GM11168 (cell line): Measurements from ENCODE around the gene HELLS.
"Not testable (repeated sequence)": the region's sequence is repeated elsewhere in the genome, so short reads cannot be mapped to it uniquely, and the experiment has no call there.

Experiments used
- in situ Hi-C: fragments of 300-500 bp; cut with MboI; formaldehyde crosslinking; loops from one replicate; pipeline ENCODE4 v1.12.0; 2022; ENCODE audit warnings: low sequenced_read_pairs; ENCODE audit not compliant: unreplicated experiment

HELLS gene

GRCh38 chr10:94602729-94603515 is 57.3 kb downstream of the HELLS start:
- in situ Hi-C loops, result no loop called here

GRCh38 chr10:94607111-94607510 is 61.5 kb downstream of the HELLS start:
- in situ Hi-C loops, result no loop called here

GRCh38 chr10:94608559-94608958 is 63.0 kb downstream of the HELLS start:
- in situ Hi-C loops, result no loop called here

DNA sequence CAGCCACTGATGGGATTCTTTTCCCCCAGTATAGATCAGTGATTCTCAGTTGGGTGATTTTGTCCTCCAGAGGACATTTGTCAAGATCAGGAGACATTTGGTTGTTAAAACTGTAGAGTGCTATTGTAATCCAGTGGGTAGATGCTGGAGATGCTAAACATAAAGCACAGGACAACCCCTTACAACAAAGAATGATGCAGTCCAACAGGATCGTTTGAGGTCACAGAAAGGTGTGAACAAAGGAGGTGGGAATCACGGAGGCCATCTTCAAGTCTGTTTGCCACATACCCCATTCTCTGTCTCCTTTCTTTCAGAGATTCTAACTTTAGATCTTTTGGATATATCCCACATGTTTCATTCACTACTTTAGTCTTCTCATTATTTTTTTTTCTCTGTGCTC is 69.0 kb downstream of the HELLS start:
- in situ Hi-C loops, result no loop called here

DNA sequence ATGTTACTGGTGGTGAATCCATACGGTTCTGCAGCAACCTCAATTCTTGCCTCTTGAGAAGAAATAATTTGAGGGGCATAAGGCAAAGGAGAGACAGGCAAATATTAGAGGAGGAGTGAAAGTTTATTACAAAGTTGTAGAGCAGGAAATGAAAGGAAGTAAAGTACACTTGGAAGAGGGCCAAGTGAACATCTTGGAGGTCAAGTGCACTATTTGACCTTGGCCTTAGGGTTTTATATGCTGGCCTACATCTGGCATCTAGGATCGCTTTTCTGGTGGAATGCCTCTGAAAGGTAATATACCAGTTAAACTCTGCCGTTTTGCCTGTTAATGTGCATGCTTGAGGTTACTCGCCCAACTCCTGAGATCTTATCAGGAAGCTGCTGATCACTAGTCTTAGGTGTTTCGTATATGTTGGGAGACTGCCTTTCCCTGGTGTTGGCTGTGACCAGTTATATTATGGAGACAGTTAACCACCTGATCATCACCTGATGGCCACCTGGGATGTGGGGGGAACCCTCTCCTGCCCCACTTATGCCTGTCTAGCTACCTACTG is 71.9 kb downstream of the HELLS start:
- in situ Hi-C loops, result no loop called here

DNA sequence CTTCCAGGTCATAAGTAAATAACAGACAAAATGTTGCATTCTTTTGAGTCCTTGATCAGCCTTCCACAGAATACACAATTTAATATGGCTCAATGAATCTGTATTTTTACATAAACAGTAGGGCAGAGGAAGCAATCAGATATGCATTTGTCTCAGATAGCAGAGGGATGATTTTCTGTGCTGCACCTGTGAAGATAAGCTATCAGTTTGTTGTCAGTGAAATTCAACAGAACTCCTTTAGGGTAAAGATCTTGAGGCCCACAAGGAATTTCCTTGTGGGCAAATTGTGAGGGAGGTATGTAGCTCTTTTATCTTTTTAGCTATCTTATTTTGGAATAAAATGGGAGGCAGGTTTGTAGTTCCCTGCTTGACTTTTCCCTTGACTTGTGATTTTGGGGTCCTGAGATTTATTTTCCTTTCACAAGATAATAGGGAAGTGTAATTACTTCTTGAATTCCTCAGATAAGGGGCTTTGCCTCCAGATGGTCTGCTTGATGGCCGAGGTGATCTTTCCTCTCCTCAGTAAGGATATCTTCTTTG is 77.1 kb downstream of the HELLS start:
- in situ Hi-C loops, result no loop called here

GRCh38 chr10:94623572-94623971 is 78.0 kb downstream of the HELLS start:
- in situ Hi-C loops, result no loop called here

DNA sequence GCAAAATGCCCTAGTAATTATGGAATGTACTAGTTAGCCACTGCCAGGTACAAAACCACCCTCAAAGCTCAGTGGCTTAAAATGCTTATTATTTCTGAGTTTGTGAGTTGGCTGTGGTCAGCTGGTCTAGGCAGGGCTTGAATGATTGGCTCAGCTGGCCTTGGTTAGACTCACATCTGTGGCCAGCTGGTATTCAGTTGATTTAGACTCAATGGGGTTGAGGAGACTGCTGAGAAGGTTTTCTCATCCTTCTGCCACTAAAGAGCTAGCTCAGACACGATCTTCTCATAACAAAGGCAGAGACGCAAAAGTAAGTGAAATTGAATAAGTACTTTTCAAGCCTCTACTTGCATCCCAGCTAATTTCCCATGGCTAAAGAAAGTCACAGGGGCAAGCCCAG is 80.9 kb downstream of the HELLS start:
- in situ Hi-C loops, result no loop called here

DNA sequence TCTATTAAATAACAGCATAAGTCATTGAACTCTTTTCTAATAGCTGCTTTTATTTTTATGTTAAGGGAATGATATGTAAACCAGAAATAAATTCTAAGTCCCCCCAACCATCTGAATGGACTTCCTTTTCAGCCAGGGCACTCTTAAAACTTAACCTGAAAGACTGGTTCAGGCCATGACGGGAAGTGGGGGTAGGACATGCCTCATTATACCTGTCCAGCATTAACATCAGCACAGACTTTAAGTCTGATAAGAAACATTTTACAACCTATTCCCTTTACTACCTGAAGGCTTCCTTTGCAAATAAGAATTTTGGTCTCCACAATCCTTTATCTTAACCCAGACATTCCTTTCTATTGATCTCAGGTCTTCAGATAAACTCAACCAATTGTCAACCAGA is 81.9 kb downstream of the HELLS start:
- in situ Hi-C loops, result no loop called here

DNA sequence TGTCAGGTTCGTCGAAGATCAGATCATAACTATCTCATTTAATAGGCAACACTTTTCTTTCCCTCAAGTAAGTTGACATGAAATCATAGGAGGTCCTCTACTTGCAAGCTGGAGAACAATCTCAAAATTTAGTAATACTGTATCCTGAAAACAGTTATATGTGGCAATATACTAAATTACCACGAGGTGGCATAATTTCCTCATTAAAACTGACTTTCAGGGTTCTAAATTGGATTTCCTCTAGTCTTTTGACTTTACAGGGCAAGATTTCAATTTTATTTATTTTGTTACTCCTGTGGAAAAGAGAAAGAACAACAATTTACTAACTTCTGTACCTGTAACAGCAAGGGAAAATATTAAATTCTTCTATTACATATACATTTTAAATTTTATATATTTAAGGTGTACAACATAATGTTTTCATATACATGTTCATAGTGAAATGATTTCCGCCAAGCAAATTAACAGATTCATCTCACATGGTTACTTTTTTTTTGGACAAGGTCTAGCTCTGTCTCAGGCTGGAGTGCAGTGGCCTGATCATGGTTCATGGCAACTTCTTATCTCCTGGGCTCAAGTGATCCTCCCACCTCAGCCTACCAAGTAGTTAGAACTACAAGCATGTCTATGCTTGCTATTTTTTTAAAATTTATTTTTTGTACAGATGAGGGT is 84.6 kb downstream of the HELLS start:
- in situ Hi-C loops, result no loop called here

GRCh38 chr10:94631077-94631875 is 85.7 kb downstream of the HELLS start:
- in situ Hi-C loops, result no loop called here

DNA sequence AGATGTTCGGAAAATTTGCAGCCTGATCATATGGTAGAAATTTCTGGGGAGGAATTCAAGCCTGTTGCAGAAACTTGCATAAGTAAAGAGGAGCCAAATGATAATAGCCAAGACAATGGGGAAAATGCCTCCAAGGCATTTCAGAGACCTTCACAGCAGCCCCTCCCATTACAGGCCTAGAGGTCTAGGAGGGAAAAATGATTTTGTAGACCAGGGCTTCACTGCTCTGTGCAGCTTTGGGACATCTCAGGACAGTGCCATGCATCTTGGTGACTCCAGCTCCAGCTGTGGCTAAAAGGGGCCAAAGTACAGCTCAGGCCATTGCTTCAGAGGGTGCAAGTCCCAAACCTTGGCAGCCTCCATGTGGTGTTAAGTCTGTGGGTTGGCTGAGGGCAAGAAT is 87.4 kb downstream of the HELLS start:
- in situ Hi-C loops, result no loop called here

DNA sequence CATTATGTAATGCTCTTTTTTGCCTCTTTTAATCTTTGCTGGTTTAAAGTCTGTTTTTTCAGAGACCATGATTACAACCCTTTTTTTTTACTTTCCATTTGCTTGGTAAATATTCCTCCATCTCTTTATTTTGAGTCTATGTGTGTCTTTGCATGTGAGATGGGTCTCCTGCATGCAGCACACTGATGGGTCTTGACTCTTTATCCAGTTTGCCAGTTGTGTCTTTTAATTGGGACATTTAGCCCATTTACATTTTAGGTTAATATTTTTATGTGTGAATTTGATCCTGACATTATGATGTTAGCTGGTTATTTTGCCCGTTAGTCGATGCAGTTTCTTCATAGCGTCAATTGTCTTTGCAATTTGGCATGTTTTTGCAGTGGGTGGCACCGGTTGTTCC is 92.5 kb downstream of the HELLS start:
- in situ Hi-C loops, result not testable (repeated sequence)

- in situ Hi-C loops, result no loop called here
These were observed 94.3 kb downstream of the HELLS start for GRCh38 chr10:94639902-94640301.

- in situ Hi-C loops, result no loop called here
These were observed 95.0 kb downstream of the HELLS start for GRCh38 chr10:94640562-94640961.

- in situ Hi-C loops, result no loop called here
These were observed 95.9 kb downstream of the HELLS start for GRCh38 chr10:94641480-94641879.

DNA sequence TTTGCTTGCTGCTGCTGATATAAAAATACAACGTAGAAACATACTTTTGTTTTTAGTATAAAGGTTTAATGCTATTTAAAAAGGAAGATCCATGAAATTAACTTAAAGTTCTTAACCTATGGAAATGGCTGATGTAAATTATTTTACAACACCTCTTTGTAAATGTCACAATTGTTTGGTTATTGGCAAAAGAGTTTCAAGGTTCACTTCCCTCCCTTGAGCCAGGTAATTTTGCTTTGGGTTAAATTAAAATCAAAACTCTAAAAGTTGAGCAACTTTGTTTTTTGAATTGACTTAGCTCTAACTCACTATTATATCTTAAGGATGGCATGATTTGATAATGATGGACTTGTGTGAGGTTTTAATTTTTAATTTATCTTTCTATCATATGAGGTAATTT is 98.8 kb downstream of the HELLS start:
- in situ Hi-C loops, result no loop called here

DNA sequence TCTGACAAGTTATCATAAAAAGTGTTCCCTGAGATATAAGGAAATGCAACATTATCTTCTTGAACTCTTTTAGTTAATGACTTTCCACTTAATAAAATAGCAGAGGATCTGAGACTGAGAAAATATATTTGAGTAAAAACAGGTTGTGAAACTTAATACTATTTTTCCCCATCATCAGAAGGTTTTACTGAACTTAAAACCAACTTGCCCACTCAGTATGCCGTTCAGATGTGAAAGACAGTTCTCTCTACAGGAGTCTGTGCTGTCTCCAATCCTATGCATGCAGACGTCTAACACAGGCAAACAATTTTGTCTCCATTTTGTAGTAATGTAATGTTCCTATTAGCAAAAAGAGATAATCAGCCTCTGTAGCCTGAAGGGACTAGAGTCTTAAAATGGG is 99.7 kb downstream of the HELLS start:
- in situ Hi-C loops, result no loop called here
